Transverse colon (tissue), 4 donors: ENCODE data around the gene TBC1D16.

Experiments used
- CTCF ChIP-seq, 5 experiments: fragments of 200-600 bp in 3 of 5; fragments of 450-650 bp in 2 of 5; sonication (generic) in 3 of 5; IDR thresholded peaks; 1 replicate in 2 of 5; 2 replicates in 3 of 5; pipeline ENCODE4 v1.5.1; 2016 to 2017; ENCODE audit warnings: antibody characterized with exemption in 5 of 5, inconsistent platforms in 3 of 5, mild to moderate bottlenecking in 2 of 5, moderate library complexity in 1 of 5
- EP300 ChIP-seq: sonication (generic); formaldehyde crosslinking; IDR thresholded peaks from one replicate; pipeline ENCODE4 v1.6.1; 2017; ENCODE audit warnings: antibody characterized with exemption, low read depth
- POLR2A ChIP-seq: fragments of 450-650 bp; IDR thresholded peaks from one replicate; pipeline ENCODE4 v1.6.1; 2016; ENCODE audit warnings: antibody characterized with exemption, mild to moderate bottlenecking, moderate library complexity
- POLR2AphosphoS5 ChIP-seq, 3 donors: sonication (generic); formaldehyde crosslinking; IDR thresholded peaks; one replicate each; pipeline ENCODE4 v1.6.1; 2016; ENCODE audit warnings: antibody characterized with exemption in 3 of 3

GRCh38 chr17:79928502-79929256 lies 107.0 kb downstream of the TBC1D16 start:
- no peak for TF ChIP-seq CTCF (IDR thresholded peaks at IDR 0.05)
- no peak for TF ChIP-seq EP300
- no peak for TF ChIP-seq POLR2A
- no peak for TF ChIP-seq POLR2AphosphoS5 (IDR thresholded peaks at IDR 0.05)
